A673 (cell line): ENCODE results near the gene KCNJ11.

Experiments
- CTCF ChIP-seq: fragments of 300-800, 200-600 bp; sonication (generic); conservative IDR thresholded peaks from 2 replicates; pipeline ENCODE4 v1.5.1; 2017; ENCODE audit warnings: low read depth, mild to moderate bottlenecking, antibody characterized with exemption, low read length, moderate library complexity, mixed read lengths
- EZH2 ChIP-seq: fragments of 200-600 bp; sonication (generic); IDR thresholded peaks from 2 replicates; pipeline ENCODE4 v1.6.1; 2017; ENCODE audit warnings: borderline replicate concordance, low read depth, mild to moderate bottlenecking, mixed read lengths, antibody characterized with exemption, low read length; ENCODE audit not compliant: poor library complexity, severe bottlenecking

- no peak for TF ChIP-seq CTCF
- TF ChIP-seq EZH2 = no peak
Observed at GRCh38 chr11:17432002-17432401, 43.5 kb upstream of the KCNJ11 start.
